MM.1S (cell line): ENCODE results near the gene FBP2.

Source experiments
- DNase-seq: peaks from one replicate; pipeline ENCODE4 v3.0.0-alpha.2; 2015
- H2AFZ ChIP-seq: fragments of 300-600 bp; sonication (generic); 2 replicates; pipeline ENCODE4 v1.6.0; 2016; ENCODE audit warnings: antibody characterized with exemption, low read length
- H3F3A ChIP-seq: fragments of 300-600 bp; sonication (generic); 2 replicates; pipeline ENCODE4 v1.6.1; 2016; ENCODE audit warnings: mild to moderate bottlenecking, antibody characterized with exemption, low read length, moderate library complexity, mixed read lengths; ENCODE audit not compliant: insufficient read depth
- H3K27ac ChIP-seq: fragments of 300-600 bp; sonication (generic); 2 replicates; pipeline ENCODE4 v1.5.1; 2016; ENCODE audit warnings: mild to moderate bottlenecking, low read length
- H3K27me3 ChIP-seq: fragments of 300-600 bp; sonication (generic); replicated peaks from 2 replicates; pipeline ENCODE4 v1.6.0; 2016; ENCODE audit warnings: low read length; ENCODE audit not compliant: insufficient read depth
- H3K36me3 ChIP-seq: fragments of 300-600 bp; sonication (generic); replicated peaks from 2 replicates; pipeline ENCODE4 v1.6.1; 2016; ENCODE audit warnings: mild to moderate bottlenecking, low read length, mixed read lengths; ENCODE audit not compliant: insufficient read depth
- H3K4me1 ChIP-seq: fragments of 300-600 bp; sonication (generic); 2 replicates; pipeline ENCODE4 v1.6.1; 2016; ENCODE audit warnings: low read length, mixed read lengths
- H3K4me2 ChIP-seq: fragments of 300-600 bp; sonication (generic); 2 replicates; pipeline ENCODE4 v1.6.0; 2016; ENCODE audit warnings: low read depth, low read length
- H3K4me3 ChIP-seq: fragments of 300-600 bp; sonication (generic); 2 replicates; pipeline ENCODE4 v1.5.1; 2016; ENCODE audit warnings: low read length, mixed read lengths
- H3K79me2 ChIP-seq: fragments of 300-600 bp; sonication (generic); 2 replicates; pipeline ENCODE4 v1.6.1; 2016; ENCODE audit warnings: mixed run types, low read length, mixed read lengths
- H3K9ac ChIP-seq: fragments of 300-600 bp; sonication (generic); 2 replicates; pipeline ENCODE4 v1.6.1; 2016; ENCODE audit warnings: low read length, mixed read lengths
- H3K9me2 ChIP-seq: fragments of 300-600 bp; sonication (generic); replicated peaks from 2 replicates; pipeline ENCODE4 v1.6.1; 2016; ENCODE audit warnings: mild to moderate bottlenecking, low read length, mixed read lengths; ENCODE audit not compliant: insufficient read depth
- H3K9me3 ChIP-seq: fragments of 300-600 bp; sonication (generic); replicated peaks from 2 replicates; pipeline ENCODE4 v1.6.1; 2016; ENCODE audit warnings: mild to moderate bottlenecking, low read length, mixed read lengths; ENCODE audit not compliant: insufficient read depth
- H4K20me1 ChIP-seq: fragments of 300-600 bp; sonication (generic); 2 replicates; pipeline ENCODE4 v1.6.1; 2016; ENCODE audit warnings: mild to moderate bottlenecking, low read length, moderate library complexity, mixed read lengths; ENCODE audit not compliant: insufficient read depth
- CTCF ChIP-seq: fragments of 300-600 bp; sonication (generic); IDR thresholded peaks from 2 replicates; pipeline ENCODE4 v1.5.1; 2016; ENCODE audit warnings: antibody characterized with exemption, low read length, mixed read lengths
- EZH2 ChIP-seq: fragments of 300-600 bp; sonication (generic); optimal IDR thresholded peaks from 2 replicates; pipeline ENCODE3; 2017; ENCODE audit warnings: low read depth, mild to moderate bottlenecking, antibody characterized with exemption, low read length, mixed read lengths
- EZH2phosphoT487 ChIP-seq: fragments of 300-600 bp; sonication (generic); IDR thresholded peaks from 2 replicates; pipeline ENCODE4 v1.6.1; 2018; ENCODE audit warnings: antibody characterized with exemption, low read length

The FBP2 gene

GRCh38 chr9:94554439-94555331, 38.9 kb downstream of the FBP2 start, which contains the start of gene PCAT7:
Gene PCAT7 (plus strand): TSS chr9:94555083.
- no peaks in the 10 kb centered on the region for H3K79me2 ChIP-seq

GRCh38 chr9:94554078-94554438, 39.6 kb downstream of the FBP2 start:
- Histone ChIP-seq H3K4me1 (no peaks in the 10 kb centered on the region), H3K9ac (no peak overlapping the region), H2AFZ (no peak overlapping the region), H3K4me2 (0 out of 2 replicates have a peak overlapping the region, but pooled peaks have one; percentile 70), H3K36me3 (no peaks in the 10 kb centered on the region), H3K27me3 (peaks cover 12% of the 10 kb centered on the region; the same call in 1 of the 2 replicates), H4K20me1 (no peaks in the 10 kb centered on the region), H3K9me2 (no peaks in the 10 kb centered on the region), H3K27ac (no peak overlapping the region), H3F3A (no peaks in the 10 kb centered on the region), H3K79me2 (no peaks in the 10 kb centered on the region), H3K4me3 (peak overlapping the region; percentile 38; the same call in 1 of the 2 replicates), H3K9me3 (no peaks in the 10 kb centered on the region)
- TF ChIP-seq EZH2phosphoT487: no peak
- no peak for TF ChIP-seq CTCF
- no peak for TF ChIP-seq EZH2
- no peak for DNase-seq

More at GRCh38 chr9:94554439-94555331, 38.9 kb downstream of the FBP2 start, which contains the start of gene PCAT7:
- no peaks in the 10 kb centered on the region for H3K4me1 ChIP-seq
- peak within 1 kb of the TSS; percentile 43 for H2AFZ ChIP-seq
- peak; percentile 87 for DNase-seq
- H3K9me2 ChIP-seq: no peaks in the 10 kb centered on the region
- H3K27ac ChIP-seq: no peak within 1 kb of the TSS
- H3K4me2 ChIP-seq: peak within 1 kb of the TSS; percentile 70
- H3K9ac ChIP-seq: no peak within 1 kb of the TSS
- H3K4me3 ChIP-seq: peak within 1 kb of the TSS; percentile 38
- TF ChIP-seq CTCF: peak; percentile 73
- TF ChIP-seq EZH2phosphoT487: no peak
- peaks cover 12% of the 10 kb centered on the region; the same call in 1 of the 2 replicates for H3K27me3 ChIP-seq
- no peaks in the 10 kb centered on the region for H3F3A ChIP-seq
- no peaks in the 10 kb centered on the region for H3K9me3 ChIP-seq
- H4K20me1 ChIP-seq: no peaks in the 10 kb centered on the region
- H3K36me3 ChIP-seq: no peaks in the 10 kb centered on the region

GRCh38 chr9:94553029-94553938, 40.3 kb downstream of the FBP2 start:
- H4K20me1 ChIP-seq: no peaks in the 10 kb centered on the region
- H3K9me3 ChIP-seq: no peaks in the 10 kb centered on the region
- no peaks in the 10 kb centered on the region for H3K4me1 ChIP-seq
- no peak for DNase-seq
- H3K27ac ChIP-seq: no peak overlapping the region
- no peaks in the 10 kb centered on the region for H3K9me2 ChIP-seq
- peaks cover 12% of the 10 kb centered on the region; the same call in 1 of the 2 replicates for H3K27me3 ChIP-seq
- no peak overlapping the region for H3K9ac ChIP-seq
- no peaks in the 10 kb centered on the region for H3K36me3 ChIP-seq
- no peak overlapping the region for H3K4me3 ChIP-seq
- TF ChIP-seq EZH2 (no peak), CTCF (no peak), EZH2phosphoT487 (no peak)
- no peaks in the 10 kb centered on the region for H3K79me2 ChIP-seq
- no peak overlapping the region for H3K4me2 ChIP-seq
- H2AFZ ChIP-seq: no peak overlapping the region
- H3F3A ChIP-seq: no peaks in the 10 kb centered on the region
